ENCODE results near the gene PARD3. TPM values are rescaled to one million over a fixed set of nuclear protein-coding genes. Genes with fewer than 3 reads are reported as not detected.

PARD3 gene
- total and polyA plus RNA-seq, 4 experiments from 2014 or later = 0.13 to 0.25 TPM; not detected in 2

- no peak overlapping the region for H3K27ac Mint-ChIP-seq
- H3K27me3 Mint-ChIP-seq = peaks cover 0 to 7% of the 10 kb centered on the region in 2 donors
- ChIA-PET CTCF (ENCODE audit: partially characterized antibody) (no interaction called here), POLR2A (ENCODE audit: partially characterized antibody) (no interaction called here)
- no peak for DNase-seq
- H3K9me3 ChIP-seq (ENCODE audit: control insufficient read depth in 1 of 2, low read length in 2 of 2) = no peaks in the 10 kb centered on the region
- no peak overlapping the region for H3K4me3 ChIP-seq (ENCODE audit: low read length in 2 of 2)
- peaks cover 0 to 1% (median 0%) of the 10 kb centered on the region in 4 donors for H3K4me1 Mint-ChIP-seq
- H3K27me3 ChIP-seq (ENCODE audit: insufficient read depth, low read length) = no peaks in the 10 kb centered on the region
- intact Hi-C loops (cut with micrococcal nuclease) = no loop called here
- H3K36me3 Mint-ChIP-seq = no peaks in the 10 kb centered on the region
- no peaks in the 10 kb centered on the region for H3K4me1 ChIP-seq (ENCODE audit: insufficient read depth, low read length)
- H3K36me3 ChIP-seq (ENCODE audit: insufficient read depth, low read length) = no peaks in the 10 kb centered on the region
- H3K27ac ChIP-seq (ENCODE audit: low read depth, low read length) = no peak overlapping the region
- no peaks in the 10 kb centered on the region for H3K9me3 Mint-ChIP-seq
- H3K4me3 Mint-ChIP-seq = no peak overlapping the region
These were observed 91.3 kb downstream of the PARD3 start for GRCh38 chr10:34723750-34724149.

GRCh38 chr10:34722404-34722803, 92.7 kb downstream of the PARD3 start:
- DNase-seq = no peak
- Mint-ChIP-seq H3K27me3 (peaks cover 0 to 5% of the 10 kb centered on the region in 2 donors), H3K9me3 (no peaks in the 10 kb centered on the region), H3K4me3 (no peak overlapping the region), H3K36me3 (no peaks in the 10 kb centered on the region), H3K4me1 (peaks cover 0 to 1% (median 0%) of the 10 kb centered on the region in 4 donors), H3K27ac (no peak overlapping the region)
- no peak overlapping the region for H3K4me3 ChIP-seq (ENCODE audit: low read length in 2 of 2)
- H3K36me3 ChIP-seq (ENCODE audit: insufficient read depth, low read length) = no peaks in the 10 kb centered on the region
- no peaks in the 10 kb centered on the region for H3K9me3 ChIP-seq (ENCODE audit: control insufficient read depth in 1 of 2, low read length in 2 of 2)
- ChIA-PET POLR2A (ENCODE audit: partially characterized antibody) (no interaction called here), CTCF (ENCODE audit: partially characterized antibody) (no interaction called here)
- H3K4me1 ChIP-seq (ENCODE audit: insufficient read depth, low read length) = no peaks in the 10 kb centered on the region
- no peak overlapping the region for H3K27ac ChIP-seq (ENCODE audit: low read depth, low read length)
- intact Hi-C loops (cut with micrococcal nuclease) = no loop called here
- H3K27me3 ChIP-seq (ENCODE audit: insufficient read depth, low read length) = no peaks in the 10 kb centered on the region

GRCh38 chr10:34721208-34721840, 93.8 kb downstream of the PARD3 start:
- intact Hi-C loops (cut with micrococcal nuclease) = no loop called here
- Histone ChIP-seq H3K36me3 (ENCODE audit: insufficient read depth, low read length) (no peaks in the 10 kb centered on the region), H3K4me1 (ENCODE audit: insufficient read depth, low read length) (no peaks in the 10 kb centered on the region), H3K27ac (ENCODE audit: low read depth, low read length) (no peak overlapping the region), H3K27me3 (ENCODE audit: insufficient read depth, low read length) (no peaks in the 10 kb centered on the region), H3K9me3 (ENCODE audit: control insufficient read depth in 1 of 2, low read length in 2 of 2) (no peaks in the 10 kb centered on the region), H3K4me3 (ENCODE audit: low read length in 2 of 2) (no peak overlapping the region)
- no peak for DNase-seq
- ChIA-PET POLR2A (ENCODE audit: partially characterized antibody) (no interaction called here), CTCF (ENCODE audit: partially characterized antibody) (interaction anchor here (0.9 kb wide), 1 partner anchor 15 kb away, joined by 3 read pairs; no protein-coding TSS in a partner anchor)
- Mint-ChIP-seq H3K4me3 (no peak overlapping the region), H3K36me3 (no peaks in the 10 kb centered on the region), H3K9me3 (no peaks in the 10 kb centered on the region), H3K27me3 (peaks cover 0 to 5% of the 10 kb centered on the region in 2 donors), H3K27ac (no peak overlapping the region), H3K4me1 (peaks cover 0 to 1% (median 0%) of the 10 kb centered on the region in 4 donors)

- Mint-ChIP-seq H3K36me3 (no peaks in the 10 kb centered on the region), H3K27me3 (peaks cover 0 to 3% of the 10 kb centered on the region in 2 donors), H3K4me3 (no peak overlapping the region), H3K4me1 (peaks cover 0 to 1% (median 0%) of the 10 kb centered on the region in 4 donors), H3K27ac (no peak overlapping the region), H3K9me3 (no peaks in the 10 kb centered on the region)
- no peak for DNase-seq
- Histone ChIP-seq H3K4me1 (ENCODE audit: insufficient read depth, low read length) (no peaks in the 10 kb centered on the region), H3K27ac (ENCODE audit: low read depth, low read length) (no peak overlapping the region), H3K4me3 (ENCODE audit: low read length in 2 of 2) (no peak overlapping the region), H3K9me3 (ENCODE audit: control insufficient read depth in 1 of 2, low read length in 2 of 2) (no peaks in the 10 kb centered on the region), H3K27me3 (ENCODE audit: insufficient read depth, low read length) (no peaks in the 10 kb centered on the region), H3K36me3 (ENCODE audit: insufficient read depth, low read length) (no peaks in the 10 kb centered on the region)
- POLR2A ChIA-PET (ENCODE audit: partially characterized antibody) = no interaction called here
- CTCF ChIA-PET (ENCODE audit: partially characterized antibody) = no interaction called here
- intact Hi-C loops (cut with micrococcal nuclease) = no loop called here
These were observed 95.3 kb downstream of the PARD3 start for GRCh38 chr10:34719746-34720145.

GRCh38 chr10:34719328-34719727, 95.8 kb downstream of the PARD3 start:
- no peaks in the 10 kb centered on the region for H3K4me1 ChIP-seq (ENCODE audit: insufficient read depth, low read length)

GRCh38 chr10:34717429-34717828, 97.7 kb downstream of the PARD3 start:
- H3K4me3 ChIP-seq (ENCODE audit: low read length in 2 of 2) = no peak overlapping the region
- peaks cover 0 to 1% (median 0%) of the 10 kb centered on the region in 4 donors for H3K4me1 Mint-ChIP-seq
- no peak overlapping the region for H3K4me3 Mint-ChIP-seq
- H3K9me3 ChIP-seq (ENCODE audit: control insufficient read depth in 1 of 2, low read length in 2 of 2) = no peaks in the 10 kb centered on the region
- H3K9me3 Mint-ChIP-seq = no peaks in the 10 kb centered on the region
- no peaks in the 10 kb centered on the region for H3K4me1 ChIP-seq (ENCODE audit: insufficient read depth, low read length)
- ChIA-PET CTCF (ENCODE audit: partially characterized antibody) (no interaction called here), POLR2A (ENCODE audit: partially characterized antibody) (no interaction called here)
- peaks cover 0 to 3% of the 10 kb centered on the region in 2 donors for H3K27me3 Mint-ChIP-seq
- H3K27me3 ChIP-seq (ENCODE audit: insufficient read depth, low read length) = no peaks in the 10 kb centered on the region
- H3K27ac Mint-ChIP-seq = no peak overlapping the region
- DNase-seq = no peak
- H3K36me3 ChIP-seq (ENCODE audit: insufficient read depth, low read length) = no peaks in the 10 kb centered on the region
- intact Hi-C loops (cut with micrococcal nuclease) = no loop called here
- H3K36me3 Mint-ChIP-seq = no peaks in the 10 kb centered on the region
- H3K27ac ChIP-seq (ENCODE audit: low read depth, low read length) = no peak overlapping the region

More at GRCh38 chr10:34719328-34719727, 95.8 kb downstream of the PARD3 start:
- POLR2A ChIA-PET (ENCODE audit: partially characterized antibody) = no interaction called here
- Histone ChIP-seq H3K36me3 (ENCODE audit: insufficient read depth, low read length) (no peaks in the 10 kb centered on the region), H3K27me3 (ENCODE audit: insufficient read depth, low read length) (no peaks in the 10 kb centered on the region), H3K9me3 (ENCODE audit: control insufficient read depth in 1 of 2, low read length in 2 of 2) (no peaks in the 10 kb centered on the region), H3K27ac (ENCODE audit: low read depth, low read length) (no peak overlapping the region), H3K4me3 (ENCODE audit: low read length in 2 of 2) (no peak overlapping the region)
- Mint-ChIP-seq H3K36me3 (no peaks in the 10 kb centered on the region), H3K4me1 (peaks cover 0 to 1% (median 0%) of the 10 kb centered on the region in 4 donors), H3K27me3 (peaks cover 0 to 3% of the 10 kb centered on the region in 2 donors), H3K4me3 (no peak overlapping the region), H3K27ac (no peak overlapping the region), H3K9me3 (no peaks in the 10 kb centered on the region)
- DNase-seq = no peak
- CTCF ChIA-PET (ENCODE audit: partially characterized antibody) = no interaction called here
- intact Hi-C loops (cut with micrococcal nuclease) = no loop called here

GRCh38 chr10:34716958-34717357, 98.1 kb downstream of the PARD3 start:
- H3K4me3 Mint-ChIP-seq = no peak overlapping the region
- intact Hi-C loops (cut with micrococcal nuclease) = no loop called here
- peaks cover 0 to 1% (median 0%) of the 10 kb centered on the region in 4 donors for H3K4me1 Mint-ChIP-seq
- DNase-seq = no peak
- POLR2A ChIA-PET (ENCODE audit: partially characterized antibody) = no interaction called here
- H3K36me3 Mint-ChIP-seq = no peaks in the 10 kb centered on the region
- no peak overlapping the region for H3K27ac ChIP-seq (ENCODE audit: low read depth, low read length)
- no peaks in the 10 kb centered on the region for H3K9me3 ChIP-seq (ENCODE audit: control insufficient read depth in 1 of 2, low read length in 2 of 2)
- CTCF ChIA-PET (ENCODE audit: partially characterized antibody) = no interaction called here
- H3K9me3 Mint-ChIP-seq = no peaks in the 10 kb centered on the region
- no peaks in the 10 kb centered on the region for H3K36me3 ChIP-seq (ENCODE audit: insufficient read depth, low read length)
- H3K4me1 ChIP-seq (ENCODE audit: insufficient read depth, low read length) = no peaks in the 10 kb centered on the region
- H3K27ac Mint-ChIP-seq = no peak overlapping the region
- no peaks in the 10 kb centered on the region for H3K27me3 ChIP-seq (ENCODE audit: insufficient read depth, low read length)
- H3K4me3 ChIP-seq (ENCODE audit: low read length in 2 of 2) = no peak overlapping the region
- peaks cover 0 to 3% of the 10 kb centered on the region in 2 donors for H3K27me3 Mint-ChIP-seq

Measured in CD4-positive, alpha-beta memory T cell (primary cell).